GM18870 (cell line): Measurements from ENCODE around the gene MAP2K5.
"Not testable (repeated sequence)": the region's sequence is repeated elsewhere in the genome, so short reads cannot be mapped to it uniquely, and the experiment has no call there.

Experiments used
- ATAC-seq: cut with Tn5 transposase; IDR thresholded peaks from one replicate; pipeline ENCODE4 v1.9.1; 2021; ENCODE audit warnings: moderate library complexity; ENCODE audit not compliant: unreplicated experiment

MAP2K5 gene

DNA sequence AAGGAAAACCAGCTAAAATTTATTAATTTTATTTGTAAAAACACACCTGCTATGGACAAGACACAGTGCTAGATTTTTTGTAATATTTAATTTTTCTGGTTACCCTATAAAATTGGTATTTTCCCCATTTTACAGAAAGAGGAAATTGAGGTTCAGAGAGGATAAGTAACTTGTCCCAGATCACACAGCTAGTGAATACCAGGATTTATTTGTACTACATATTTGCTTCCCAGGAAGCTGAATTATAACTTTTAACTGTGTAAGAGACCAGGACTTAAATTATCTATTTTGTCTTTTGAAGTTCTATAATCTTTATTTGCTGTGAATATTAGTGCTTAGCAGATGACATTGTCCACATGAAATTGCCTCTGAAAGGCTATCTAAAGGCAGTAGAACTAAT lies 49.7 kb downstream of the MAP2K5 start:
- no peak for ATAC-seq

DNA sequence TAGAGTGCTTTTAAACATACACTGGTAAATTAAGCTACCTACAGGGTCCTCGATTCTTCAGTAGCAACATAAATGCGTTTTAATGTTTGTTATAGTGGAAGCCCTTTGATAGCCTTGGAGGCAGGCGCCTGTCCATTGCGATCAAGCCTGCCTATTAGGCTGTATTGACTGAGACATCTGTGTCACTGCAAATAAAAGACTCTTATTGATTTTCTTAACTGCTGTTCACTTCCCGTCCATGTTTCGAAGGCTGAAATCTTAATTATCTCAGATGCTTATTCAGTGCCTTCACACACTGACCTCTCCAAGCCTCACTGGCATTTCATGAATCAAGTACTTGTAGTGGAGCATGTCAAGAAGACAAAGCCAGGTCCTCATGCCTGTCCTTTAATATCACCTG lies 51.1 kb downstream of the MAP2K5 start:
- ATAC-seq: no peak

- ATAC-seq: no peak
Observed at GRCh38 chr15:67594770-67595169, 52.3 kb downstream of the MAP2K5 start.

GRCh38 chr15:67595572-67595971 lies 53.1 kb downstream of the MAP2K5 start:
- ATAC-seq: no peak

- ATAC-seq: no peak
Observed at GRCh38 chr15:67601073-67601472, 58.6 kb downstream of the MAP2K5 start.

DNA sequence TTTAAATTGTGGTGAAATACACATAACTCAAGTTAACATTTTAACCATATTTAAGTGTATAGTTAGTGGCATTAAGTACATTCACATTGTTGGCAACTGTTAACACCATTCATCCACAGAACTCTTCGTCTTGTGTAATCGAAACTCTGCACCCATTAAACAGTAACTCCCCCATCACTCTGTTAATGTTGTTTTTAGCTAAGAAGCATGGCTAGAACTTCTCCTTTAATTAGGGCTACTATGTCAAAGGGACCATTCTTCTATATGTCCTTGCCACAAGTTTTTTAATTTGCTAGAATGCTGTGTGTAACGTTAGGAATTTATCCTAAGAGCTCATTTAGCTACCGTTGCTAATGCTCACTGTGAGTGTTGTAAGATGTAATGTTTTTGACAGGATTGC lies 60.6 kb downstream of the MAP2K5 start:
- ATAC-seq: no peak

DNA sequence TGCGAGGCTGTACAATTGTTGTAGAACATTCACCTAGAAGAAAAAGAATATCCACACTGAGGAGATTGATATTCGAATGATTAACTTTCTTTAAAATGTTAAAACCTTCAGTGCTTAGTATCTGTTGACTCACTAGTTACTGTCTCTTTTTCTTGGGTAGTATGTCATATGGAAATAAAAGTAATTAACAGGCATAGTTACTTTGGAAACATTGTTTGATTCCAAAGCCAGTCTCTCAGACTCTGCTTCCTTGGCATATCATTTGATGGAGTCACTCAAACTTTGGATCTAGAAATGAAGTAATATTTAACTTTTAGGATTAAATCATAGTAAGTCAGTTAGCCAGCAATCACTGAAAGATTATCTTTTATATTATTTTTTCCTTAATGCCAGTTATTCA lies 63.4 kb downstream of the MAP2K5 start:
- no peak for ATAC-seq

GRCh38 chr15:67606742-67607141 lies 64.2 kb downstream of the MAP2K5 start:
- ATAC-seq: no peak

- no peak for ATAC-seq
Observed at GRCh38 chr15:67607329-67607728, 64.8 kb downstream of the MAP2K5 start.

GRCh38 chr15:67607959-67608637 lies 65.6 kb downstream of the MAP2K5 start:
- no peak for ATAC-seq

DNA sequence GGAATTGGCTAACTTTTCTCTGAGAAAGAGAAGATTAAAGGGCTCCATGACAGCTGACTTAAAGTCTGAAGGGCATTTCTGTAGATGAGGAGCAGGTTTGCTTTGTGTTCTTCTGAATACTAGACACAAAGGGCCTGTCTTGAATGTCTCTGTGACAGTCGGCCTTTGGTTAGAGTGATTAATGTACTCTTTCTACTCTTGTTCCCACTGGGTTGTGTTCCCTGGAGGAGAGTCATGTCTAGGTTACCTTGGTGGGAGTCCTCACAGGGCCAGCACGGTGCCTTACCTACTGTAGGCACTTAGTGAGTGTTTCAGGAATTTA lies 66.1 kb downstream of the MAP2K5 start:
- no peak for ATAC-seq

GRCh38 chr15:67611370-67612369 lies 69.2 kb downstream of the MAP2K5 start:
- no peak for ATAC-seq

DNA sequence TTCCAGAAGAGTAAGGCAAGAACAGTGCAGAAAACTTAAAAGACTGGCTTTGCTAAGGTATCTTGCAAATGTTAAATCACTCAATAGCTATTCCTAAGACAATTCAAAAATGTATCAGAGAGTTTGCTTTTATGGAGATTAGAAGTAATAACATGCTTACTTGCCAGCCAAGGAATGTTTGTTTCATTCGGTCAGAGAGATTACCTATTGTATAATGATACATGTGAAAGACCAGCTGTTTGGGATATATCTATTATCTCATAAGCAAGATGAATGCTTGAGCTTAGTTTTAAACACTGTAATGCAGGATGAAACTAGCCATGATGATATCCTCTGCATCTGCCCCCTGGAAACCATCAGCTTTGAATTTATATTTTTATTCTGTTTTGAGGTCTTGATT lies 70.7 kb downstream of the MAP2K5 start:
- ATAC-seq: no peak

GRCh38 chr15:67613708-67614107 lies 71.2 kb downstream of the MAP2K5 start:
- ATAC-seq: no peak

GRCh38 chr15:67615131-67615534 lies 72.6 kb downstream of the MAP2K5 start:
- not testable (repeated sequence) for ATAC-seq

GRCh38 chr15:67618297-67618696 lies 75.8 kb downstream of the MAP2K5 start:
- no peak for ATAC-seq

DNA sequence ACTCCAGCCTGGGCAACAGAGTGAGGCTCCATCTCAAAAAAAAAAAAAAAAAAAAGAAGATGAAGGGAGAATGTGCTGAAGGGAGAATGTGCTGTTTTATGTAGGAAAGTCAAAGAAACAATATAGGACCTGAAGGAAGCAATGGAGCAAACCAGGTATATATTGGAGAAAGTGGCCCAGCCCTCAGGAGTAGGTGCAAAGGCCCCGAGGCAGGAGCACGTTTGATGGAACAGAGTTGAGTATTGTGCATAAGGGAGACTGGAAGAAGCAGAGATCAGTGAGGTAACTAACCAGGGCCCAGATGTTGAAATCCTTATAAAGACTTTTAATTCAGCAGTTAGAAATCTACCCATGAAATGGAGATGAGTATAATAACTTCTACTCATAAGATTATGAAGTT lies 79.6 kb downstream of the MAP2K5 start:
- ATAC-seq: no peak

DNA sequence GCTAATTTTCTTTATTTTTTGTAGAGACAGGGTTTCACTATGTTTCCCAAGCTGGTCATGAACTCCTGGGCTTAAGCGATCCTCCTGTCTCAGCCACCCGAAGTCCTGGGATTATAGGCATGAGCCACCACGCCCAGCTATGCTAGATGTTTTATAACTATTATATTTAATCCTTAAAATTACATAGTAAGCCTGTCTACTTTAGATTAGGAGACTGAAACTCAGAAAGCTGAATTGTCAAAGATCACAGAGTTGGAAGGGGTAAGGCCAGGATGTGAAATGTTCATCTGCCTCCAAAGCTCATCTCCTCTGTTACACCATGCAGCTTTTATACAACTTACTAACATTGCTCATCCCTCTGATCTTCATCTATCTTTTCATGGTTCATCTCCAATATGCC lies 89.8 kb downstream of the MAP2K5 start:
- ATAC-seq: no peak

DNA sequence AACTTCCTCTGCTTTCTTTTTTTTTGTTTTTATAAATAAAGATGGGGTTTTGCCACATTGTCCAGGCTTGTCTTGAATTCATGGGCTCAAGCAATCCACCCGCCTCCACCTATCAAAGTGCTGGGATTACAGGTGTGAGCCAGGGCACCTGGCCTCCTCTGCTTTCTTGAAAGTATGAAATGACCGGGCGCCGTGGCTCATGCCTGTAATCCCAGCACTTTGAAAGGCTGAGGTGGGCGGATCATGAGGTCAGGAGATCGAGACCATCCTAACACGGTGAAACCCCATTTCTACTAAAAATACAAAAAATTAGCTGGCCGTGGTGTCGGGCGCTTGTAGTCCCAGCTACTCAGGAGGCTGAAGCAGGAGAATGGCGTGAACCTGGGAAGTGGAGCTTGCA lies 93.4 kb downstream of the MAP2K5 start:
- ATAC-seq: not testable (repeated sequence)

- no peak for ATAC-seq
Observed at GRCh38 chr15:67639591-67639990, 97.1 kb downstream of the MAP2K5 start.

DNA sequence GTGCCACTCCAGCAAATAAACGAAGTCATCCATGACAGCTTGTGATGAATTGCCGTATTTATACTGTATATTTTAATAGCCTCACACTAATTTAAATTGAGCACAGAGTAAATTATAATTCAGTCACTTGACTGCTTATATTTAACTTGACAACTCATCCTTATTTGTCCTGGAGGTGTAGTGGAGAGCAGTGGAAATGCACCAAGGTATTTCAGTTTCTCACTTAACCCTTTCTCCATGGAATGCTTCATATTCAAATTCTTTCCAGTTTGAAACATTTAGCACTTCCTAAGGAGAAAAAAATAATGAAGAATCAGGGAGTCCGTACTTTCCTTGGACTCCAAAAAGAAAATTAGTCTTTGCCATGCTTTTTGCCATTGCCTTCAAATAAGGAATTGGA lies 99.0 kb downstream of the MAP2K5 start:
- ATAC-seq: no peak

DNA sequence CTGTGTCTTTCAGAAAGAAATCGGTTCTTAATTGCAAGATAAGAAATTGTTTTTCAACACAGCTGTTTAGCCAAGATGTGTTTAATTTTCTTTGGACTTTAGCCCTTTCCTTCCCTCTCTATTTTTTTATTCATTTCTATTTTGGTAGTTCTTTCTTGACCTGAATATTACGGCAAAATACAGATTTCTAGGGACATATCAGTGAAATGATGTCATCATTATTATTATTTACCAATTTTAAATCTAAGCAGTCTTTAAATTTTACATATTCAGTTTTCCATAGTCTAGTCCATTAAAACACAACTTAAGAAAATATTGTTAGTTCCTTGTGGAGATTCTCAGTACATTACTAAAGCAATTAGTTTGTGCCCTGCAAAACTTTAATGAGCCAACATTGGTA lies 104.3 kb downstream of the MAP2K5 start:
- no peak for ATAC-seq
